ENCODE measurements around the gene ARHGAP10. TPM values are rescaled to one million over a fixed set of nuclear protein-coding genes. Genes with fewer than 3 reads are reported as not detected.

The ARHGAP10 gene
- total and polyA plus RNA-seq, 10 of the 15 experiments (the other 5 are each of a cell fraction or from before 2014, with no cell fraction given), result 1.3 to 25.8 (median 17.2) TPM

DNA sequence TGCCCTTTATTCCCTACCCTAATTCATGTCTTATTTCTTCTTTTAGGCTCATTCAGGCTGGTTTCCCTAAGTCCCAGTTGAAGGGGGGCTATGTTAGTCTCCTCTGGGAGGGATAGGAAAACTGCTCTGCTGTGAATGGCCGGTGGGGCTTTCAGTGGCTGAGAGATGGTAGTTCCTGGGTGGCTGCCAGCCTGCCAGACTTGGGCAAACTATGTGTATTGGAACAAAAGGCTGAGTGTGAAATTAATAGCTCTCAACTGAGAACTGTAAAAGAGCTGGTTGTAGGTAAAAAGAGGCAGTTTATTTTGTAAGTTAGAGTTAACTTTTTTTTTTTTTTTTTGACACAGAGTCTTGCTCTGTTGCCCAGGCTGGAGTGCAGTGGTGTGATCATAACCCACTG, 28.8 kb downstream of the ARHGAP10 start (continued):
- TF ChIP-seq DPF2 (IDR thresholded peaks at IDR 0.05) (no peak), NRF1 (conservative IDR thresholded peaks at IDR 0.05; ENCODE audit: low read depth, low read length) (no peak), NR2C1 (IDR thresholded peaks at IDR 0.05) (no peak), FOXK2 (IDR thresholded peaks at IDR 0.05) (no peak), RFX5 (IDR thresholded peaks at IDR 0.05; ENCODE audit: low read depth, low read length) (no peak), NR2C2 (IDR thresholded peaks at IDR 0.05; ENCODE audit: borderline replicate concordance, control insufficient read depth, insufficient read length, low read depth) (no peak), NFIC (IDR thresholded peaks at IDR 0.05; ENCODE audit: low read depth, low read length) (no peak)
- TF ChIP-seq, protein P1, sequence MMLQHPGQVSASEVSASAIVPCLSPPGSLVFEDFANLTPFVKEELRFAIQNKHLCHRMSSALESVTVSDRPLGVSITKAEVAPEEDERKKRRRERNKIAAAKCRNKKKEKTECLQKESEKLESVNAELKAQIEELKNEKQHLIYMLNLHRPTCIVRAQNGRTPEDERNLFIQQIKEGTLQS (IDR thresholded peaks at IDR 0.05; ENCODE audit: borderline replicate concordance, extremely low read depth, low read depth, low read length), result no peak

GRCh38 chr4:147761218-147761883, 29.5 kb downstream of the ARHGAP10 start:
- ChIA-PET POLR2A (no interaction called here), SMC1A (ENCODE audit: uncharacterized antibody, unreplicated experiment) (interaction anchor here (0.6 to 2.8 kb wide), 10 partner anchors 9 to 105 kb away, joined by 3 to 12 read pairs (median 3); no protein-coding TSS in a partner anchor), CTCF (interaction anchor here (0.8 to 0.9 kb wide), 3 partner anchors 21 to 53 kb away, joined by 3 to 4 read pairs (median 3); no protein-coding TSS in a partner anchor), RAD21 (ENCODE audit: unreplicated experiment) (interaction anchor here (0.9 to 1.5 kb wide), 5 partner anchors 18 to 106 kb away, joined by 3 to 4 read pairs (median 3); no protein-coding TSS in a partner anchor)
- intact Hi-C loops (cut with micrococcal nuclease; ENCODE audit: unreplicated experiment) (no loop called here), in situ Hi-C loops (cut with MboI) (no loop called here)
- Histone ChIP-seq H3K4me1 (ENCODE audit: control insufficient read depth, insufficient read depth, low read length) (peaks cover 15% of the 10 kb centered on the region), H3K4me2 (ENCODE audit: control insufficient read depth, insufficient read depth) (peak overlapping the region; percentile 63), H3K9ac (ENCODE audit: control insufficient read depth, insufficient read depth, low read length) (peak overlapping the region; percentile 19; the same call in 1 of the 2 replicates), H3K4me3 (no peak overlapping the region), H3K79me2 (ENCODE audit: control insufficient read depth, insufficient read depth, low read length) (peaks cover 58% of the 10 kb centered on the region), H3K27me3 (replicated peaks in 1 of 2; ENCODE audit: control insufficient read depth in 2 of 2, insufficient read depth in 2 of 2, low read length in 1 of 2) (no peaks in the 10 kb centered on the region), H3K36me3 (ENCODE audit: control insufficient read depth in 2 of 2, insufficient read depth in 2 of 2, low read length in 1 of 2) (no peaks in the 10 kb centered on the region; a peak in 1 of 4 replicates), H3K27ac (ENCODE audit: control insufficient read depth, insufficient read depth) (peak overlapping the region; percentile 14; the same call in 1 of the 2 replicates), H2AFZ (ENCODE audit: control insufficient read depth, low read depth, low read length) (no peak overlapping the region), H4K20me1 (ENCODE audit: control insufficient read depth, insufficient read depth) (no peaks in the 10 kb centered on the region), H3K9me3 (replicated peaks; ENCODE audit: control insufficient read depth, insufficient read depth, low read length) (no peaks in the 10 kb centered on the region)
- ATAC-seq, result peak; percentile 80
- no peak for FAIRE-seq
- WGBS (ENCODE audit: insufficient coverage, insufficient replicate concordance, low lambda C conversion rate, missing lambda C conversion rate), result 40% methylated on average over 7 of the region's 7 CpGs
- no TSS peak for BruUV-seq (replicated peaks)
- no peak for DNase-seq (ENCODE audit: low read depth, low spot score)
- peak; percentile 17; the same call in 1 of the 2 replicates for TF ChIP-seq MTA2 (IDR thresholded peaks at IDR 0.05; ENCODE audit: low read depth)
- TF ChIP-seq, protein P2, sequence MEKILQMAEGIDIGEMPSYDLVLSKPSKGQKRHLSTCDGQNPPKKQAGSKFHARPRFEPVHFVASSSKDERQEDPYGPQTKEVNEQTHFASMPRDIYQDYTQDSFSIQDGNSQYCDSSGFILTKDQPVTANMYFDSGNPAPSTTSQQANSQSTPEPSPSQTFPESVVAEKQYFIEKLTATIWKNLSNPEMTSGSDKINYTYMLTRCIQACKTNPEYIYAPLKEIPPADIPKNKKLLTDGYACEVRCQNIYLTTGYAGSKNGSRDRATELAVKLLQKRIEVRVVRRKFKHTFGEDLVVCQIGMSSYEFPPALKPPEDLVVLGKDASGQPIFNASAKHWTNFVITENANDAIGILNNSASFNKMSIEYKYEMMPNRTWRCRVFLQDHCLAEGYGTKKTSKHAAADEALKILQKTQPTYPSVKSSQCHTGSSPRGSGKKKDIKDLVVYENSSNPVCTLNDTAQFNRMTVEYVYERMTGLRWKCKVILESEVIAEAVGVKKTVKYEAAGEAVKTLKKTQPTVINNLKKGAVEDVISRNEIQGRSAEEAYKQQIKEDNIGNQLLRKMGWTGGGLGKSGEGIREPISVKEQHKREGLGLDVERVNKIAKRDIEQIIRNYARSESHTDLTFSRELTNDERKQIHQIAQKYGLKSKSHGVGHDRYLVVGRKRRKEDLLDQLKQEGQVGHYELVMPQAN (conservative IDR thresholded peaks at IDR 0.05), result no peak
- TF ChIP-seq NR2F1 (conservative IDR thresholded peaks at IDR 0.05), result 0 out of 2 replicates have a peak, but pooled peaks have one; percentile 12
- no peak for TF ChIP-seq FOXK2 (IDR thresholded peaks at IDR 0.05)
- no peak for TF ChIP-seq NFYB (IDR thresholded peaks at IDR 0.05; ENCODE audit: insufficient read depth, low read depth, low read length)
- TF ChIP-seq NR2C1 (IDR thresholded peaks at IDR 0.05), result no peak
- TF ChIP-seq TCF7 (IDR thresholded peaks at IDR 0.05; ENCODE audit: borderline replicate concordance), result no peak
- peak; percentile 85 for TF ChIP-seq ZSCAN29 (IDR thresholded peaks at IDR 0.05)
- no peak for TF ChIP-seq RAD51 (IDR thresholded peaks at IDR 0.05)
- no peak for TF ChIP-seq ESRRA (IDR thresholded peaks at IDR 0.05; ENCODE audit: low read length)
- TF ChIP-seq RAD21 (IDR thresholded peaks at IDR 0.05; ENCODE audit: insufficient read depth, low read depth, low read length), result 0 out of 2 replicates have a peak, but pooled peaks have one; percentile 2
- no peak for TF ChIP-seq FOXM1 (IDR thresholded peaks at IDR 0.05; ENCODE audit: low read depth, low read length)
- TF ChIP-seq ZNF24 (IDR thresholded peaks at IDR 0.05), result no peak
- TF ChIP-seq RUNX3 (IDR thresholded peaks at IDR 0.05; ENCODE audit: low read length), result peak; percentile 82
- TF ChIP-seq, protein P3, sequence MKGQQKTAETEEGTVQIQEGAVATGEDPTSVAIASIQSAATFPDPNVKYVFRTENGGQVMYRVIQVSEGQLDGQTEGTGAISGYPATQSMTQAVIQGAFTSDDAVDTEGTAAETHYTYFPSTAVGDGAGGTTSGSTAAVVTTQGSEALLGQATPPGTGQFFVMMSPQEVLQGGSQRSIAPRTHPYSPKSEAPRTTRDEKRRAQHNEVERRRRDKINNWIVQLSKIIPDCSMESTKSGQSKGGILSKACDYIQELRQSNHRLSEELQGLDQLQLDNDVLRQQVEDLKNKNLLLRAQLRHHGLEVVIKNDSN (IDR thresholded peaks at IDR 0.05; ENCODE audit: borderline replicate concordance, extremely low read length, insufficient read depth, low read depth, low read length), result no peak

Measured in GM12878 (cell line).